H1 (cell line): Measurements from ENCODE around the gene XCL1. TPM values are rescaled to one million over a fixed set of nuclear protein-coding genes. Genes with fewer than 3 reads are reported as not detected.

ENCODE experiments used
- CTCF ChIA-PET: fragments of 300-600 bp; sonication (Branson Sonifier 250); formaldehyde crosslinking; loops from one replicate; lab custom pipeline; 2021; ENCODE audit not compliant: partially characterized antibody; lab: Charles Lee
- POLR2A ChIA-PET: fragments of 300-600 bp; sonication (Branson Sonifier 250); formaldehyde crosslinking; loops from one replicate; lab custom pipeline; 2021; ENCODE audit warnings: inconsistent platforms; ENCODE audit not compliant: partially characterized antibody; lab: Charles Lee
- DNase-seq, 2 experiments: peaks; one replicate each; pipeline versions ENCODE4 v3.0.0 to v3.0.0-alpha.2; 2010 to 2022; ENCODE audit warnings: low spot score in 2 of 2, low read depth in 1 of 2, mixed read lengths in 1 of 2
- FAIRE-seq: peaks from 2 replicates; lab custom pipeline; 2011; peaks lifted over from hg19 to GRCh38; lab: Jason Lieb, UNC
- H2AFZ ChIP-seq: 2 replicates; pipeline ENCODE4 v1.8.1; 2012; ENCODE audit warnings: low read length, inconsistent platforms
- H2AK5ac ChIP-seq: 2 replicates; pipeline ENCODE4 v1.6.1; 2013; ENCODE audit warnings: low read depth, low read length
- H2BK120ac ChIP-seq: replicated peaks from 2 replicates; pipeline ENCODE3; 2013; ENCODE audit warnings: low read depth, low read length, inconsistent platforms
- H2BK12ac ChIP-seq: 2 replicates; pipeline ENCODE4 v1.6.1; 2013; ENCODE audit warnings: low read depth, low read length
- H2BK15ac ChIP-seq: 2 replicates; pipeline ENCODE4 v1.6.1; 2013; ENCODE audit warnings: low read length
- H2BK20ac ChIP-seq: 2 replicates; pipeline ENCODE4 v1.6.1; 2013; ENCODE audit warnings: low read length
- H2BK5ac ChIP-seq: 2 replicates; pipeline ENCODE4 v1.6.1; 2013; ENCODE audit warnings: low read depth, low read length
- H3K14ac ChIP-seq: 2 replicates; pipeline ENCODE4 v1.6.1; 2013; ENCODE audit warnings: inconsistent platforms; ENCODE audit not compliant: insufficient read length
- H3K18ac ChIP-seq: 2 replicates; pipeline ENCODE4 v1.6.1; 2013; ENCODE audit warnings: low read length; ENCODE audit errors: extremely low read depth
- H3K23ac ChIP-seq: 2 replicates; pipeline ENCODE4 v1.6.1; 2013; ENCODE audit warnings: inconsistent platforms; ENCODE audit not compliant: insufficient read length
- H3K23me2 ChIP-seq: 2 replicates; pipeline ENCODE4 v1.6.1; 2013; ENCODE audit warnings: low read depth, low read length
- H3K27ac ChIP-seq: 2 replicates; pipeline ENCODE4 v1.6.1; 2011; ENCODE audit warnings: low read depth, low read length, inconsistent platforms
- H3K27me3 ChIP-seq, 4 experiments: replicated peaks in 1 of 4; 1 replicate in 1 of 4; 2 replicates in 3 of 4; pipeline versions ENCODE4 v1.6.1 to v1.8.1; 2011 to 2013; ENCODE audit warnings: low read length in 3 of 4, mild to moderate bottlenecking in 3 of 4, inconsistent platforms in 2 of 4, mixed read lengths in 2 of 4, moderate library complexity in 1 of 4; ENCODE audit not compliant: control insufficient read depth in 3 of 4, insufficient read depth in 3 of 4; ENCODE audit errors: extremely low read depth in 1 of 4
- H3K36me3 ChIP-seq, 4 experiments: 2 replicates each; pipeline versions ENCODE4 v1.6.1 to v1.8.1; 2011 to 2013; ENCODE audit warnings: mild to moderate bottlenecking in 4 of 4, low read length in 3 of 4, moderate library complexity in 2 of 4, control low read depth in 1 of 4, inconsistent platforms in 1 of 4; ENCODE audit not compliant: insufficient read depth in 4 of 4, control insufficient read depth in 2 of 4
- H3K4ac ChIP-seq: replicated peaks from 2 replicates; pipeline ENCODE3; 2013; ENCODE audit warnings: low read length, low read depth, mixed read lengths, inconsistent platforms; ENCODE audit not compliant: insufficient read length
- H3K4me1 ChIP-seq, 4 experiments: replicated peaks in 1 of 4; 1 replicate in 1 of 4; 2 replicates in 3 of 4; pipeline versions ENCODE4 v1.6.1 to v1.8.1; 2011 to 2013; ENCODE audit warnings: low read length in 3 of 4, inconsistent platforms in 2 of 4, mixed read lengths in 1 of 4; ENCODE audit not compliant: insufficient read depth in 4 of 4, control insufficient read depth in 3 of 4
- H3K4me2 ChIP-seq, 2 experiments: 2 replicates each; pipeline versions ENCODE4 v1.6.1 to v1.8.1; 2011 to 2013; ENCODE audit warnings: low read depth in 2 of 2, low read length in 2 of 2, control low read depth in 1 of 2, inconsistent platforms in 1 of 2, mild to moderate bottlenecking in 1 of 2; ENCODE audit not compliant: insufficient read depth in 1 of 2
- H3K4me3 ChIP-seq, 4 experiments: fragments of 200-600, 300-600 bp in 1 of 4; sonication (generic), shearing (Covaris generic), sonication (Bioruptor Twin) in 1 of 4; 2 replicates each; pipeline versions ENCODE4 v1.5.1 to v1.8.1; 2011 to 2016; ENCODE audit warnings: low read length in 4 of 4, low read depth in 3 of 4, control low read depth in 2 of 4, inconsistent platforms in 2 of 4, mild to moderate bottlenecking in 2 of 4, mixed read lengths in 1 of 4, moderate library complexity in 1 of 4; ENCODE audit not compliant: insufficient read depth in 2 of 4; ENCODE audit errors: extremely low read depth in 1 of 4
- H3K56ac ChIP-seq: replicated peaks from 2 replicates; pipeline ENCODE3; 2013; ENCODE audit warnings: low read depth, mild to moderate bottlenecking, mixed read lengths, low read length, inconsistent platforms; ENCODE audit not compliant: insufficient read length
- H3K79me1 ChIP-seq: 2 replicates; pipeline ENCODE4 v1.6.1; 2013; ENCODE audit warnings: low read depth, low read length, control low read depth
- H3K79me2 ChIP-seq, 2 experiments: 2 replicates each; pipeline versions ENCODE4 v1.6.1 to v1.8.1; 2012 to 2013; ENCODE audit warnings: low read length in 2 of 2, mild to moderate bottlenecking in 2 of 2, inconsistent platforms in 1 of 2; ENCODE audit not compliant: insufficient read depth in 2 of 2, control insufficient read depth in 1 of 2
- H3K9ac ChIP-seq, 4 experiments: replicated peaks in 1 of 4; 1 replicate in 1 of 4; 2 replicates in 3 of 4; pipeline versions ENCODE4 v1.6.1 to v1.8.1; 2011 to 2013; ENCODE audit warnings: low read depth in 3 of 4, low read length in 3 of 4, control low read depth in 2 of 4, mild to moderate bottlenecking in 2 of 4, moderate library complexity in 2 of 4, inconsistent platforms in 1 of 4; ENCODE audit errors: extremely low read depth in 1 of 4
- H3K9me3 ChIP-seq, 2 experiments: 2 replicates each; pipeline versions ENCODE4 v1.6.1 to v1.8.1; 2012 to 2013; ENCODE audit warnings: mild to moderate bottlenecking in 2 of 2, moderate library complexity in 2 of 2, control low read depth in 1 of 2, inconsistent platforms in 1 of 2, low read depth in 1 of 2, low read length in 1 of 2, mixed read lengths in 1 of 2; ENCODE audit not compliant: insufficient read depth in 2 of 2
- H4K20me1 ChIP-seq, 2 experiments: replicated peaks in 1 of 2; 2 replicates each; pipeline versions ENCODE3 to v1.8.1; 2011 to 2013; ENCODE audit warnings: inconsistent platforms in 2 of 2, low read length in 2 of 2, mild to moderate bottlenecking in 1 of 2; ENCODE audit not compliant: insufficient read depth in 2 of 2, control insufficient read depth in 1 of 2
- H4K5ac ChIP-seq: 2 replicates; pipeline ENCODE4 v1.6.1; 2013; ENCODE audit warnings: low read length, low read depth, mixed read lengths, inconsistent platforms; ENCODE audit not compliant: insufficient read length
- H4K8ac ChIP-seq: 2 replicates; pipeline ENCODE4 v1.8.0; 2013; ENCODE audit warnings: mild to moderate bottlenecking, moderate library complexity, low read length, inconsistent platforms; ENCODE audit not compliant: insufficient read depth; ENCODE audit errors: extremely low read depth
- H4K91ac ChIP-seq: replicated peaks from 2 replicates; pipeline ENCODE3; 2013; ENCODE audit warnings: low read length, mixed read lengths, inconsistent platforms; ENCODE audit not compliant: insufficient read length
- BCL11A ChIP-seq, 2 experiments: IDR thresholded peaks; one replicate each; pipeline ENCODE4 v1.6.1; 2011; ENCODE audit warnings: low read depth in 2 of 2, low read length in 2 of 2, mild to moderate bottlenecking in 2 of 2
- KDM4A ChIP-seq: IDR thresholded peaks from one replicate; pipeline ENCODE4 v1.7.1; 2012; ENCODE audit warnings: low read depth, mild to moderate bottlenecking, moderate library complexity, low read length, inconsistent platforms; ENCODE audit not compliant: severe bottlenecking
- POLR2AphosphoS5 ChIP-seq: IDR thresholded peaks from 2 replicates; pipeline ENCODE4 v1.6.1; 2011; ENCODE audit warnings: low read depth, low read length
- polyA plus RNA-seq, 7 experiments: library from polyadenylated mRNA; depleted of rRNA in 3 of 7; stranded (reverse) in 5 of 7; unstranded in 2 of 7; fragments of >200 nt in 5 of 7; fragments of 200-250 nt in 2 of 7; gene quantifications; 1 replicate in 5 of 7; 2 replicates in 1 of 7; 4 replicates in 1 of 7; pipeline versions ENCODE4 v1.2.1 to v1.2.3, GENCODE V29; 2011 to 2013; ENCODE audit warnings: missing spikeins in 2 of 7, mixed read lengths in 2 of 7
- total RNA-seq: library from RNA; stranded (reverse); fragmentation: NEBNext Ultra II Directional; extraction: Animal tissue kit (Norgen Biotek cat#: 25700); gene quantifications from 2 replicates; pipeline ENCODE4 v1.2.1, GENCODE V29; 2021

The XCL1 gene
- total and polyA plus RNA-seq, 2 of the 8 experiments (the other 6 are each of a cell fraction or from before 2014, with no cell fraction given) = 0.39 to 0.63 TPM

- no peaks in the 10 kb centered on the region for H3K36me3 ChIP-seq
- H4K5ac ChIP-seq = no peak overlapping the region
- H2AFZ ChIP-seq = no peak overlapping the region
- no peaks in the 10 kb centered on the region for H3K79me2 ChIP-seq
- no peak overlapping the region for H3K9ac ChIP-seq
- no peak overlapping the region for H3K4me3 ChIP-seq
- H3K56ac ChIP-seq = no peak overlapping the region
- no peak overlapping the region for H4K8ac ChIP-seq
- peaks cover 0 to 1% (median 0%) of the 10 kb centered on the region in 4 experiments; a peak in 1 of 7 replicates for H3K27me3 ChIP-seq
- H3K23ac ChIP-seq = no peak overlapping the region
- H3K4ac ChIP-seq = no peak overlapping the region
- H3K4me1 ChIP-seq = no peaks in the 10 kb centered on the region; a peak in 1 of 7 replicates
- no peak overlapping the region for H3K4me2 ChIP-seq
- CTCF ChIA-PET = interaction anchor here (0.6 to 1.4 kb wide), 3 partner anchors 89 to 735 kb away, joined by 3 read pairs; no protein-coding TSS in a partner anchor
- H2BK15ac ChIP-seq = no peak overlapping the region
- no peaks in the 10 kb centered on the region for H3K23me2 ChIP-seq
- no peak overlapping the region for H2BK120ac ChIP-seq
- POLR2A ChIA-PET = no interaction called here
- FAIRE-seq (no peak), DNase-seq (no peak)
- no peak overlapping the region for H3K14ac ChIP-seq
- no peak overlapping the region for H3K27ac ChIP-seq
- no peak overlapping the region for H3K18ac ChIP-seq
- H4K91ac ChIP-seq = no peak overlapping the region
- H2AK5ac ChIP-seq = no peak overlapping the region
- no peak overlapping the region for H2BK20ac ChIP-seq
- H3K79me1 ChIP-seq = no peaks in the 10 kb centered on the region
- no peaks in the 10 kb centered on the region for H4K20me1 ChIP-seq
- no peaks in the 10 kb centered on the region for H3K9me3 ChIP-seq
- no peak overlapping the region for H2BK5ac ChIP-seq
- no peak overlapping the region for H2BK12ac ChIP-seq
- TF ChIP-seq KDM4A (no peak), BCL11A (IDR thresholded peaks at IDR 0.05; ENCODE audit: low read depth in 2 of 2, low read length in 2 of 2) (no peak), POLR2AphosphoS5 (no peak)
Measured at GRCh38 chr1:168606096-168606495, 29.7 kb downstream of the XCL1 start.
